GM13977 (cell line): ENCODE measurements around the gene MINDY2.

Source experiments
- DNase-seq: peaks from one replicate; pipeline ENCODE4 v3.0.0; 2012; ENCODE audit warnings: low spot score
- CTCF ChIP-seq: IDR thresholded peaks from 2 replicates; pipeline ENCODE4 v1.5.1; 2012; ENCODE audit warnings: mild to moderate bottlenecking, control low read depth; ENCODE audit not compliant: insufficient read depth; ENCODE audit errors: extremely low read depth, missing control alignments
- in situ Hi-C: fragments of 300-500 bp; cut with MboI; formaldehyde crosslinking; loops from one replicate; pipeline ENCODE4 v1.12.0; 2022; ENCODE audit warnings: low sequenced_read_pairs, low pct_unique_long_range_greater_than_20kb, mixed read lengths, inconsistent platforms; ENCODE audit not compliant: unreplicated experiment

Gene MINDY2

GRCh38 chr15:58867926-58868325 is 96.8 kb downstream of the MINDY2 start:
- no peak for TF ChIP-seq CTCF
- in situ Hi-C loops: no loop called here
- no peak for DNase-seq

GRCh38 chr15:58870451-58870850 is 99.3 kb downstream of the MINDY2 start:
- in situ Hi-C loops: no loop called here
- no peak for DNase-seq

GRCh38 chr15:58873267-58873666 is 102.2 kb downstream of the MINDY2 start:
- in situ Hi-C loops: no loop called here
- no peak for DNase-seq
- TF ChIP-seq CTCF: no peak

More at GRCh38 chr15:58870451-58870850, 99.3 kb downstream of the MINDY2 start:
- TF ChIP-seq CTCF: no peak

GRCh38 chr15:58875343-58875742 is 104.2 kb downstream of the MINDY2 start:
- in situ Hi-C loops: no loop called here
- DNase-seq: no peak
- TF ChIP-seq CTCF: no peak

- DNase-seq: no peak
- TF ChIP-seq CTCF: no peak
- in situ Hi-C loops: no loop called here
These were observed 105.4 kb downstream of the MINDY2 start for GRCh38 chr15:58876306-58877106.

- TF ChIP-seq CTCF: no peak
- DNase-seq: no peak
- in situ Hi-C loops: no loop called here
These were observed 107.1 kb downstream of the MINDY2 start for GRCh38 chr15:58877999-58878825.
